Ishikawa (cell line): ENCODE measurements around the gene PARP9.

Experiments used
- CEBPB ChIP-seq: IDR thresholded peaks from 2 replicates; pipeline ENCODE4 v1.6.1; 2012
- CREB1 ChIP-seq: IDR thresholded peaks from 2 replicates; pipeline ENCODE4 v1.6.1; 2012; ENCODE audit warnings: low read depth
- EGR1 ChIP-seq: IDR thresholded peaks from 2 replicates; pipeline ENCODE4 v1.6.1; 2012
- EP300 ChIP-seq: IDR thresholded peaks from 2 replicates; pipeline ENCODE4 v1.6.1; 2012; ENCODE audit warnings: borderline replicate concordance
- FOXM1 ChIP-seq: IDR thresholded peaks from 2 replicates; pipeline ENCODE4 v1.6.1; 2012; ENCODE audit warnings: low read depth, borderline replicate concordance
- MAX ChIP-seq: IDR thresholded peaks from 2 replicates; pipeline ENCODE4 v1.6.1; 2012
- NFIC ChIP-seq: IDR thresholded peaks from 2 replicates; pipeline ENCODE4 v1.6.1; 2012
- RAD21 ChIP-seq: IDR thresholded peaks from 2 replicates; pipeline ENCODE4 v1.6.1; 2012; ENCODE audit warnings: low read depth
- REST ChIP-seq: IDR thresholded peaks from 2 replicates; pipeline ENCODE4 v1.6.1; 2012; ENCODE audit warnings: low read depth, mild to moderate bottlenecking
- TAF1 ChIP-seq: IDR thresholded peaks from 2 replicates; pipeline ENCODE4 v1.6.1; 2012; ENCODE audit warnings: low read depth, mild to moderate bottlenecking
- TCF12 ChIP-seq: IDR thresholded peaks from 2 replicates; pipeline ENCODE4 v1.6.1; 2012; ENCODE audit warnings: low read depth
- TEAD4 ChIP-seq: IDR thresholded peaks from 2 replicates; pipeline ENCODE4 v1.6.1; 2012
- USF1 ChIP-seq: IDR thresholded peaks from 2 replicates; pipeline ENCODE4 v1.6.1; 2012
- YY1 ChIP-seq: IDR thresholded peaks from 2 replicates; pipeline ENCODE4 v1.6.1; 2012; ENCODE audit warnings: low read depth
- ZBTB7A ChIP-seq: IDR thresholded peaks from 2 replicates; pipeline ENCODE4 v1.6.1; 2012; ENCODE audit warnings: low read depth

PARP9 gene

GRCh38 chr3:122515870-122516269 is 48.2 kb downstream of the PARP9 start:
- TF ChIP-seq TCF12 = no peak
- no peak for TF ChIP-seq TEAD4
- TF ChIP-seq CREB1 = no peak
- no peak for TF ChIP-seq CEBPB
- TF ChIP-seq YY1 = no peak
- TF ChIP-seq USF1 = no peak
- TF ChIP-seq FOXM1 = no peak
- TF ChIP-seq NFIC = no peak
- no peak for TF ChIP-seq ZBTB7A
- TF ChIP-seq TAF1 = no peak
- TF ChIP-seq MAX = no peak
- TF ChIP-seq EP300 = no peak
- TF ChIP-seq RAD21 = no peak

- TF ChIP-seq REST (no peak), ZBTB7A (peak; percentile 97)
Measured at GRCh38 chr3:122515020-122515468, 49.1 kb downstream of the PARP9 start.

GRCh38 chr3:122514123-122515019 is 49.7 kb downstream of the PARP9 start, which contains the start of gene KPNA1:
Gene KPNA1 (minus strand): TSS chr3:122514939. CDS start chr3:122496565, 18,374 bp downstream.
- TF ChIP-seq NFIC (no peak), EGR1 (peak; percentile 94), USF1 (no peak), TCF12 (peak; percentile 29; the same call in 1 of the 2 replicates), ZBTB7A (no peak; the same call in 1 of the 2 replicates), YY1 (peak; percentile 35), TAF1 (peak; percentile 80), MAX (peak; percentile 84)

- no peak for TF ChIP-seq ZBTB7A
- no peak for TF ChIP-seq YY1
- no peak for TF ChIP-seq RAD21
- TF ChIP-seq TCF12 = no peak
- TF ChIP-seq NFIC = no peak
- peak; percentile 85 for TF ChIP-seq MAX
Measured at GRCh38 chr3:122513386-122514122, 50.5 kb downstream of the PARP9 start.

GRCh38 chr3:122512284-122512683 is 51.8 kb downstream of the PARP9 start:
- TF ChIP-seq MAX (no peak), RAD21 (no peak), REST (no peak), EP300 (no peak), CEBPB (no peak), TAF1 (no peak), NFIC (no peak), CREB1 (no peak), YY1 (no peak)
